Body of pancreas (tissue), 4 donors: ENCODE data around the gene PCSK5. TPM values are rescaled to one million over a fixed set of nuclear protein-coding genes. Genes with fewer than 3 reads are reported as not detected.

Experiments used
- ATAC-seq: fragments of 150-250 bp; one replicate; pipeline ENCODE4 v1.9.1; 2016
- DNase-seq, 4 donors: peaks; one replicate each; pipeline ENCODE4 v3.0.0-alpha.2; 2019
- H3K27ac ChIP-seq, 4 donors: fragments of 200-600 bp; sonication (generic); 1 replicate in 3 of 4; 2 replicates in 1 of 4; pipeline versions ENCODE4 v1.5.1 to v1.6.1; 2016 to 2019; ENCODE audit warnings: mild to moderate bottlenecking in 1 of 4, mixed read lengths in 1 of 4, moderate library complexity in 1 of 4
- H3K27me3 ChIP-seq, 2 donors: fragments of 200-600 bp; sonication (generic); one replicate each; pipeline ENCODE4 v1.6.0; 2016; ENCODE audit warnings: mild to moderate bottlenecking in 1 of 2
- H3K36me3 ChIP-seq, 2 donors: fragments of 200-600 bp; sonication (generic); replicated peaks in 1 of 2; 2 replicates each; pipeline ENCODE4 v1.5.1; 2016; ENCODE audit warnings: low read depth in 2 of 2; ENCODE audit not compliant: insufficient read depth in 1 of 2
- H3K4me1 ChIP-seq: fragments of 200-600 bp; sonication (generic); one replicate; pipeline ENCODE4 v1.6.0; 2016
- H3K4me3 ChIP-seq, 2 donors: fragments of 200-600 bp; sonication (generic); 1 replicate in 1 of 2; 2 replicates in 1 of 2; pipeline ENCODE4 v1.5.1; 2016 to 2019
- H3K9me3 ChIP-seq, 3 donors: fragments of 200-600 bp; sonication (generic); 1 replicate in 2 of 3; 2 replicates in 1 of 3; pipeline ENCODE4 v1.5.1; 2016
- POLR2A ChIP-seq, 3 donors: fragments of 450-650 bp; IDR thresholded peaks; one replicate each; pipeline ENCODE4 v1.6.1; 2016; ENCODE audit warnings: antibody characterized with exemption in 3 of 3, mild to moderate bottlenecking in 2 of 3
- WGBS, 2 donors: methylation state at CpG; one replicate each; pipeline ENCODE4 v1.1.5; 2017; 5-methylcytosine and 5-hydroxymethylcytosine counted together
- intact Hi-C: fragments of 100-400 bp; cut with DNase I; formaldehyde crosslinking; loops from one replicate; pipeline ENCODE4 v1.15.1; 2023
- total RNA-seq, 2 donors: library from RNA; depleted of rRNA; stranded (reverse); fragments of >200 nt; gene quantifications; one replicate each; pipeline ENCODE4 v1.1.0, GENCODE V29; 2016
- TF ChIP-seq, protein P1 (sequence below), 7 experiments: fragments of 450-650 bp in 4 of 7; fragments of 200-600 bp in 3 of 7; sonication (generic) in 3 of 7; IDR thresholded peaks; one replicate each; pipeline ENCODE4 v1.5.1; 2016 to 2019; ENCODE audit warnings: antibody characterized with exemption in 7 of 7

Gene PCSK5
- total RNA-seq, 2 donors from 2014 or later = 11.2 to 12.2 TPM

GRCh38 chr9:76289703-76290102 is 399.2 kb downstream of the PCSK5 start:
- H3K27ac ChIP-seq = no peak overlapping the region
- H3K4me3 ChIP-seq = no peak overlapping the region
- intact Hi-C loops = no loop called here
- TF ChIP-seq POLR2A (IDR thresholded peaks at IDR 0.05) = no peak
- TF ChIP-seq, protein P1, sequence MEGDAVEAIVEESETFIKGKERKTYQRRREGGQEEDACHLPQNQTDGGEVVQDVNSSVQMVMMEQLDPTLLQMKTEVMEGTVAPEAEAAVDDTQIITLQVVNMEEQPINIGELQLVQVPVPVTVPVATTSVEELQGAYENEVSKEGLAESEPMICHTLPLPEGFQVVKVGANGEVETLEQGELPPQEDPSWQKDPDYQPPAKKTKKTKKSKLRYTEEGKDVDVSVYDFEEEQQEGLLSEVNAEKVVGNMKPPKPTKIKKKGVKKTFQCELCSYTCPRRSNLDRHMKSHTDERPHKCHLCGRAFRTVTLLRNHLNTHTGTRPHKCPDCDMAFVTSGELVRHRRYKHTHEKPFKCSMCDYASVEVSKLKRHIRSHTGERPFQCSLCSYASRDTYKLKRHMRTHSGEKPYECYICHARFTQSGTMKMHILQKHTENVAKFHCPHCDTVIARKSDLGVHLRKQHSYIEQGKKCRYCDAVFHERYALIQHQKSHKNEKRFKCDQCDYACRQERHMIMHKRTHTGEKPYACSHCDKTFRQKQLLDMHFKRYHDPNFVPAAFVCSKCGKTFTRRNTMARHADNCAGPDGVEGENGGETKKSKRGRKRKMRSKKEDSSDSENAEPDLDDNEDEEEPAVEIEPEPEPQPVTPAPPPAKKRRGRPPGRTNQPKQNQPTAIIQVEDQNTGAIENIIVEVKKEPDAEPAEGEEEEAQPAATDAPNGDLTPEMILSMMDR (IDR thresholded peaks at IDR 0.05) = no peak
- H3K36me3 ChIP-seq = no peaks in the 10 kb centered on the region
- no peaks in the 10 kb centered on the region for H3K4me1 ChIP-seq
- H3K9me3 ChIP-seq = no peaks in the 10 kb centered on the region
- DNase-seq (no peak), ATAC-seq (no peak)
- H3K27me3 ChIP-seq = no peaks in the 10 kb centered on the region

GRCh38 chr9:76290555-76290954 is 400.1 kb downstream of the PCSK5 start:
- H3K36me3 ChIP-seq = no peaks in the 10 kb centered on the region
- no peaks in the 10 kb centered on the region for H3K9me3 ChIP-seq
- no peak overlapping the region for H3K4me3 ChIP-seq
- intact Hi-C loops = no loop called here
- ATAC-seq = no peak
- WGBS, 2 donors = 71 to 77% methylated on average over 2 of the region's 2 CpGs
- H3K4me1 ChIP-seq = no peaks in the 10 kb centered on the region
- DNase-seq = no peak
- TF ChIP-seq, protein P1 (IDR thresholded peaks at IDR 0.05) = no peak
- TF ChIP-seq POLR2A (IDR thresholded peaks at IDR 0.05) = no peak
- no peaks in the 10 kb centered on the region for H3K27me3 ChIP-seq
- no peak overlapping the region for H3K27ac ChIP-seq

DNA sequence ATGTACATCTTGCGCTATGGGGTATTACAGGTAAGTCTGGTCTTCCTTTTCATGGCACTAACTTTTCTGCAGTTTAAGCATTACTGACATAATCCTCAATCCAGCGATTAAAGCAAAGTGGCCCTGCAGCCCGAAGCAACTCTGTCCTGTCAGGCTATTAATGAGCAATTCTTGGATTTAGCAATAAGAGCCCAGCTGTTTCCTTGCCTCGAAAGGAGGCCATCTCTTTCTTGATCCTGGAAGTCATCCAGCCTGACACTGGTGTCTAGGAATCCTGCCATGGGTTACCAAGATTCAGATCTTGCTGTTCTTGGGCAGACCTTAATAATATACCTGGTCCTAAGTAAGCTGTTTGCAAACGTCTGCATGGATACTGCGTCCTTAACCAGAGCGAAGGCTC is 401.8 kb downstream of the PCSK5 start:
- TF ChIP-seq, protein P1 (IDR thresholded peaks at IDR 0.05) = no peak
- no peak for TF ChIP-seq POLR2A (IDR thresholded peaks at IDR 0.05)
- no peaks in the 10 kb centered on the region for H3K36me3 ChIP-seq
- no peaks in the 10 kb centered on the region for H3K9me3 ChIP-seq
- intact Hi-C loops = no loop called here
- no peak for ATAC-seq
- WGBS, 2 donors = 73 to 76% methylated on average over 7 of the region's 7 CpGs
- no peaks in the 10 kb centered on the region for H3K27me3 ChIP-seq
- no peak overlapping the region for H3K4me3 ChIP-seq
- no peaks in the 10 kb centered on the region for H3K4me1 ChIP-seq
- H3K27ac ChIP-seq = no peak overlapping the region
- DNase-seq = no peak

DNA sequence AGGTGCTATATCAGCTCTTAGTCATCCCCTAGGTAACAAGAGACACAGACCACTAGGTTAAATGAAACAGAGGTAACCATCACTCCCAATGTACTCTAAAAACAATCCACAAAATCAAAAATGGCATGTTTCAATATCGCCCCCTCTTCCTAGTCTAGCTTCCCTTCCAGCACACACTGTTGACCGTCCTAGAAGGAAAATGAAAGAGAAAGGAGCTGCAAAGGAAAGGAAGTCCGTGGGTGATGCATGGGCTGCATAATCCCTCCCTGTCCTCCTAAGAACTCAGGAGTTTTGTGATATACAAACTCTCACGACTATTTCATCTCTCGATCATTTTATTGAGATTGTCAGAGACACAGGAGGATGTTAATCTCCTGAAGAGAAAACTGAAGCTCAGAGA is 402.2 kb downstream of the PCSK5 start:
- Histone ChIP-seq H3K4me1 (no peaks in the 10 kb centered on the region), H3K27ac (no peak overlapping the region), H3K4me3 (no peak overlapping the region), H3K27me3 (no peaks in the 10 kb centered on the region), H3K9me3 (no peaks in the 10 kb centered on the region), H3K36me3 (no peaks in the 10 kb centered on the region)
- intact Hi-C loops = no loop called here
- DNase-seq (no peak), ATAC-seq (no peak)
- TF ChIP-seq, protein P1 (IDR thresholded peaks at IDR 0.05) = no peak
- TF ChIP-seq POLR2A (IDR thresholded peaks at IDR 0.05) = no peak
- 61 to 66% methylated on average over 5 of the region's 5 CpGs for WGBS, 2 donors

DNA sequence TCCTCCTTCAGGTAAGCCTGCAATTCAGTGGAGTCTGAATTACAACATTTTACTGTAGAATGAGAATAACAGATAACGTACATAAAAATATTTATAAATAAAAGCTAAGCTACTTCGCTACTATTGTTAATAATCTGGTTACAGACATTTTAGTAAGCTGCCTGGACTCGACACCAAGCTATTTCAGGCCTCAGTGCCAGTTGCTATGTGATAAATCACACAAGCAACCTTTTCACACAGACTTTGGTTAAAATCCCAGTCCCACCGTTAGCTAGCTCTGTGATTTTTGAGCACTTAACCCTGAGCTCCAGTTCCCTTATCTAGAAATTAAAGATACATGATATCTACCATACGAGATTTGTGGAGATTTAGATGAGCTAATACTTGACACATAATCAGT is 403.8 kb downstream of the PCSK5 start:
- intact Hi-C loops = no loop called here
- TF ChIP-seq, protein P1 (IDR thresholded peaks at IDR 0.05) = no peak
- TF ChIP-seq POLR2A (IDR thresholded peaks at IDR 0.05) = no peak
- ATAC-seq (no peak), DNase-seq (no peak)
- WGBS, 2 donors = 75 to 86% methylated on average over 5 of the region's 5 CpGs
- H3K9me3 ChIP-seq = no peaks in the 10 kb centered on the region
- H3K27me3 ChIP-seq = no peaks in the 10 kb centered on the region
- no peak overlapping the region for H3K4me3 ChIP-seq
- no peaks in the 10 kb centered on the region for H3K4me1 ChIP-seq
- no peaks in the 10 kb centered on the region for H3K36me3 ChIP-seq
- H3K27ac ChIP-seq = no peak overlapping the region
